OCI-LY1 (cell line): ENCODE data around the gene DEFB128.

ENCODE experiments used
- H2AFZ ChIP-seq: fragments of 200-600 bp; sonication (generic), shearing (Covaris generic); 2 replicates; pipeline ENCODE4 v1.6.0; 2014; ENCODE audit warnings: antibody characterized with exemption, mild to moderate bottlenecking, low read length
- H3F3A ChIP-seq: fragments of 200-600 bp; sonication (generic), shearing (Covaris generic); 2 replicates; pipeline ENCODE4 v1.6.0; 2014; ENCODE audit warnings: mild to moderate bottlenecking, antibody characterized with exemption, low read length, moderate library complexity; ENCODE audit not compliant: insufficient read depth
- H3K27ac ChIP-seq: fragments of 200-600 bp; sonication (generic); 2 replicates; pipeline ENCODE4 v1.5.1; 2014; ENCODE audit warnings: low read length, mixed run types, mild to moderate bottlenecking, low read depth; ENCODE audit not compliant: poor library complexity, severe bottlenecking
- H3K27me3 ChIP-seq: fragments of 200-600 bp; sonication (generic); 2 replicates; pipeline ENCODE4 v1.6.0; 2014; ENCODE audit warnings: antibody characterized with exemption, mild to moderate bottlenecking, low read length, moderate library complexity; ENCODE audit not compliant: insufficient read depth
- H3K36me3 ChIP-seq: fragments of 200-600 bp; sonication (generic); 2 replicates; pipeline ENCODE4 v1.6.1; 2014; ENCODE audit warnings: mild to moderate bottlenecking, antibody characterized with exemption, low read length, moderate library complexity, mixed read lengths; ENCODE audit not compliant: insufficient read depth
- H3K4me1 ChIP-seq: fragments of 200-600 bp; sonication (generic); 2 replicates; pipeline ENCODE4 v1.5.1; 2014; ENCODE audit warnings: mild to moderate bottlenecking, low read length, moderate library complexity; ENCODE audit not compliant: insufficient read depth, severe bottlenecking
- H3K4me2 ChIP-seq: fragments of 200-600 bp; sonication (generic), shearing (Covaris generic); 2 replicates; pipeline ENCODE4 v1.6.1; 2014; ENCODE audit warnings: low read length
- H3K4me3 ChIP-seq: fragments of 200-600 bp; sonication (generic); 2 replicates; pipeline ENCODE4 v1.5.1; 2014; ENCODE audit warnings: low read length, low read depth, mild to moderate bottlenecking, mixed read lengths; ENCODE audit not compliant: poor library complexity, severe bottlenecking
- H3K79me2 ChIP-seq: fragments of 200-600 bp; shearing (Covaris generic); 2 replicates; pipeline ENCODE4 v1.6.1; 2016; ENCODE audit warnings: mixed run types, low read length, mixed read lengths; ENCODE audit not compliant: insufficient read depth
- H3K9ac ChIP-seq: fragments of 200-600 bp; sonication (generic), shearing (Covaris generic); 2 replicates; pipeline ENCODE4 v1.6.1; 2014; ENCODE audit warnings: mild to moderate bottlenecking, low read length, mixed read lengths
- H3K9me2 ChIP-seq: fragments of 200-600 bp; sonication (generic), shearing (Covaris generic); 2 replicates; pipeline ENCODE4 v1.6.1; 2014; ENCODE audit warnings: low read depth, mild to moderate bottlenecking, low read length, mixed read lengths
- H3K9me3 ChIP-seq: fragments of 200-600 bp; shearing (Covaris generic); 2 replicates; pipeline ENCODE4 v1.6.1; 2014; ENCODE audit warnings: low read length, mixed read lengths
- H4K20me1 ChIP-seq: fragments of 200-600 bp; sonication (generic), shearing (Covaris generic); 2 replicates; pipeline ENCODE4 v1.6.0; 2016; ENCODE audit warnings: mild to moderate bottlenecking, low read length; ENCODE audit not compliant: insufficient read depth
- EZH2 ChIP-seq: fragments of 200-600 bp; sonication (generic), shearing (Covaris generic); IDR thresholded peaks from 2 replicates; pipeline ENCODE4 v1.8.0; 2017; ENCODE audit warnings: borderline replicate concordance, mixed run types, mild to moderate bottlenecking, antibody characterized with exemption, low read length, moderate library complexity, mixed read lengths
- TF ChIP-seq, protein P1 (sequence below): fragments of 200-600 bp; sonication (generic), shearing (Covaris generic); IDR thresholded peaks from 2 replicates; pipeline ENCODE4 v1.5.1; 2017; ENCODE audit warnings: mild to moderate bottlenecking, antibody characterized with exemption, low read length, moderate library complexity, mixed read lengths

Gene DEFB128

DNA sequence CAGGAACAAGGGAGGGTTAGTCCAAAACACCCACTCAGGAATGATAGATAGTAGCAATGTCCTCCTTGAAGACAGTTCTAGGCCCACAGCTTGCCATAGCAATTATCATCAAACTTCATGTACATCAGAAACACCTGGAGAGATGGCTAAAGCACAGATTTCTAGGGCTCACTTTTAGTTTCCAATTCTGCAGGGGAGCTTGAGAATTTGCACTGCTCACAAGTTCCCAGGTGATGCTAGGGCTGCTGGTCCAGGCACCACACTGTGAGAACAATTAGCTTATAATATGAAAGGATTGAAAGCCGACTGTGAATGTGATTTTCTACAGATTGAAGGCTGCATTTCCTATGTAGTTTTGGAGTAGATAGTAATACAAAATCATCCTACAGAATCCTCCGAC, 43.6 kb downstream of the DEFB128 start:
- Histone ChIP-seq H4K20me1 (no peaks in the 10 kb centered on the region), H3K4me1 (no peaks in the 10 kb centered on the region), H3K9me2 (no peaks in the 10 kb centered on the region), H3K27ac (no peak overlapping the region), H3K4me2 (no peak overlapping the region), H3K9me3 (no peaks in the 10 kb centered on the region), H3K4me3 (no peak overlapping the region), H3K9ac (no peak overlapping the region), H3K27me3 (0 out of 2 replicates have a peak, but pooled peaks cover 4% of the 10 kb centered on the region), H3K79me2 (no peaks in the 10 kb centered on the region), H3K36me3 (no peaks in the 10 kb centered on the region), H3F3A (no peaks in the 10 kb centered on the region), H2AFZ (no peak overlapping the region)
- TF ChIP-seq, protein P1, sequence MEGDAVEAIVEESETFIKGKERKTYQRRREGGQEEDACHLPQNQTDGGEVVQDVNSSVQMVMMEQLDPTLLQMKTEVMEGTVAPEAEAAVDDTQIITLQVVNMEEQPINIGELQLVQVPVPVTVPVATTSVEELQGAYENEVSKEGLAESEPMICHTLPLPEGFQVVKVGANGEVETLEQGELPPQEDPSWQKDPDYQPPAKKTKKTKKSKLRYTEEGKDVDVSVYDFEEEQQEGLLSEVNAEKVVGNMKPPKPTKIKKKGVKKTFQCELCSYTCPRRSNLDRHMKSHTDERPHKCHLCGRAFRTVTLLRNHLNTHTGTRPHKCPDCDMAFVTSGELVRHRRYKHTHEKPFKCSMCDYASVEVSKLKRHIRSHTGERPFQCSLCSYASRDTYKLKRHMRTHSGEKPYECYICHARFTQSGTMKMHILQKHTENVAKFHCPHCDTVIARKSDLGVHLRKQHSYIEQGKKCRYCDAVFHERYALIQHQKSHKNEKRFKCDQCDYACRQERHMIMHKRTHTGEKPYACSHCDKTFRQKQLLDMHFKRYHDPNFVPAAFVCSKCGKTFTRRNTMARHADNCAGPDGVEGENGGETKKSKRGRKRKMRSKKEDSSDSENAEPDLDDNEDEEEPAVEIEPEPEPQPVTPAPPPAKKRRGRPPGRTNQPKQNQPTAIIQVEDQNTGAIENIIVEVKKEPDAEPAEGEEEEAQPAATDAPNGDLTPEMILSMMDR: no peak
- TF ChIP-seq EZH2: no peak

DNA sequence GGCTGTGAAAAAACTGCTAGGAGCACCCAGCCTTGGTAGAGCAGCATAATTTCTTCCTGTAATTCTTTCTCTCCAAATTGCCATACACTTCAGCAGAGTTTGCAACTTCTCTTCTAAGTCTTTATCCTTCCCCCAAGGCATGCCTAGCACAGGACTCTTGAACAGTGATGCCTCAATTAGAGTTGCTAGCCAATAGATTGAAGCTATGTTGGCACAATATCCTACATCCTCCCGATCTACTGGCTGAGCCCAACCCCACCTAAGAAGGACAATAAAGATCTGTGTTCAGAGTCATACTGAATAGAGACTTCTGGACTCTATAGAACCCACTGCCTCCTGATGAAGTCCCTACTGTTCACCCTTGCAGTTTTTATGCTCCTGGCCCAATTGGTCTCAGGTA, 47.2 kb downstream of the DEFB128 start, which contains the start of gene DEFB126:
TSS of gene DEFB126 (plus strand) at position 301 of the 400 bp plus-strand sequence. CDS start at position 340, 39 bp downstream.
- TF ChIP-seq, protein P1: no peak
- no peak for TF ChIP-seq EZH2
- Histone ChIP-seq H2AFZ (no peak within 1 kb of the TSS), H4K20me1 (no peaks in the 10 kb centered on the region), H3K4me1 (peaks cover 4% of the 10 kb centered on the region), H3K79me2 (no peaks in the 10 kb centered on the region), H3K36me3 (no peaks in the 10 kb centered on the region), H3K27ac (no peak within 1 kb of the TSS), H3K9me2 (no peaks in the 10 kb centered on the region), H3F3A (no peaks in the 10 kb centered on the region), H3K4me3 (no peak within 1 kb of the TSS), H3K9ac (no peak within 1 kb of the TSS), H3K9me3 (no peaks in the 10 kb centered on the region), H3K27me3 (no peaks in the 10 kb centered on the region), H3K4me2 (no peak within 1 kb of the TSS)
